ENCODE measurements around the gene CHRD.
A peak's percentile ranks its signal among the peaks of the same experiment; 100 is the strongest.

- TF ChIP-seq ZNF138 (CRISPR knock-in tag; conservative IDR thresholded peaks at IDR 0.05) (no peak), RELA (CRISPR knock-in tag; IDR thresholded peaks at IDR 0.05; ENCODE audit: borderline replicate concordance) (no peak), PREB (CRISPR knock-in tag; IDR thresholded peaks at IDR 0.05; ENCODE audit: borderline replicate concordance) (no peak), MAX (CRISPR knock-in tag; IDR thresholded peaks at IDR 0.05) (peak; percentile 59; the same call in 1 of the 2 replicates), FOXJ3 (CRISPR knock-in tag; IDR thresholded peaks at IDR 0.05; ENCODE audit: borderline replicate concordance) (no peak), CTCF (IDR thresholded peaks at IDR 0.05) (no peak), GABPB1 (CRISPR knock-in tag; IDR thresholded peaks at IDR 0.05) (peak; percentile 31; the same call in 1 of the 2 replicates), FOXK1 (CRISPR knock-in tag; IDR thresholded peaks at IDR 0.05) (0 out of 2 replicates have a peak, but pooled peaks have one; percentile 59), ZNF425 (CRISPR knock-in tag; conservative IDR thresholded peaks at IDR 0.05) (no peak), ZBTB21 (CRISPR knock-in tag; IDR thresholded peaks at IDR 0.05; ENCODE audit: borderline replicate concordance) (peak; percentile 98), JUN (CRISPR knock-in tag; IDR thresholded peaks at IDR 0.05) (0 out of 2 replicates have a peak, but pooled peaks have one; percentile 32), CREM (CRISPR knock-in tag; IDR thresholded peaks at IDR 0.05) (peak; percentile 92), TEAD1 (CRISPR knock-in tag; IDR thresholded peaks at IDR 0.05) (peak; percentile 81; the same call in 1 of the 2 replicates)
These were observed 44.0 kb upstream of the CHRD start for GRCh38 chr3:184335661-184336546.
